Ramos (cell line): ENCODE results near the gene CACNG5.

Experiments used
- in situ Hi-C: fragments of 300-500 bp; cut with MboI; formaldehyde crosslinking; loops from one replicate; pipeline ENCODE4 v1.14.3; 2022; ENCODE audit warnings: low sequenced_read_pairs; ENCODE audit not compliant: unreplicated experiment

CACNG5 gene

GRCh38 chr17:66932311-66932710 lies 97.4 kb downstream of the CACNG5 start:
- in situ Hi-C loops, result no loop called here

DNA sequence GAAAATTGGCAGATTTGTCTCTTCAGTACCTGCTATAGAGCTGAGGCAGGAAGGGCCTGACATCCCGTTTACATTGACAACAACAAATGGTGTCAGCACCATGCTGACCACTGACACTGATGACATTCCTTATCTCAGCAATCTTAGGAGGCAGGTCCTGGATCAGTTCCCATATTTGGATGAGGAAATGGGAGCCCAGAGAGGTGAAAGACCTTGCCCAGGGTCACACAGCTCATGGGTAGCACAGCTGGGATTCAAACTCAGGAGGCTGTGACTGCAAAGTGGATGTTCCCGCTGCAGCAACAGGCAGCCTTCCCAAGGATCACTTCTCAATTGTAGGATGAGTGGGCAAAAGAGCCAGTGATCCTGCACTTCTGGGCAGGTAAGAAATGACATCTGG lies 99.1 kb downstream of the CACNG5 start:
- in situ Hi-C loops, result no loop called here
